ENCODE data around the gene SEMA3E.
"Not testable (repeated sequence)": the region's sequence is repeated elsewhere in the genome, so short reads cannot be mapped to it uniquely, and the experiment has no call there.

Gene SEMA3E

DNA sequence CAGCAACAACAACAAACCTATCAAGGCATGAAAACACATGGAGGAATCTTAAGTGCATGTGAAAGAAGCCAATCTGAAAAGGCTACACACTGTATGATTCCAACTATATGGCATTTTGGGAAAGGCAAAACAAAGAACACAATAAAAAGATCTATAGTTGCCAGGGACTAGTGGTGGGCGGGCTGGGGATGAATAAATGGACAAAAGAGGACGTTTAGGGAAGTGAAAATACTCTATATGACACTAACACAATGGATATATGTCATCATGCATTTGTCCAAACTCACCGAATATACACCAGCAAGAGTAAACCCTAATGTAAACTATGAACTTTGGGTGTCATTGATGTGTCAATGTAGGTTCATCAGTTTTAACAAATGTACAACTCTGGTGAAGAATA lies 89.1 kb downstream of the SEMA3E start:
- DNase-seq (ENCODE audit: low read depth in 2 of 2), result no peak

DNA sequence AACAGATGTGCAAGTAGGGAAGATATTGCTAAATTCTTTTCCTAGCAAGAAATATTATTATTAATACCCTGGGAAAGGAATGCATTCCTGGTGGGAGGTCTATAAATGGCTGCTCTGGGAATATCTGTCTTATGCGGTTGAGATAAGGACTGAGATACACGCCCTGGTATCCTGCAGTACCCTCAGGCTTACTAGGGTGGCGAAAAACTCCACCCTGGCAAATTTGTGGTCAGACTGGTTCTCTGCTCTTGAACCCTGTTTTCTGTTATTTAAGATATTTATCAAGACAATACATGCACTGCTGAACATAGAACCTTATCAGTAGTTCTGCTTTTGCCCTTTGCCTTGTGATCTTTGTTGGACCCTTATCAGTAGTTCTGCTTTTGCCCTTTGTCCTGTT lies 96.4 kb downstream of the SEMA3E start:
- not testable (repeated sequence) for DNase-seq (ENCODE audit: low read depth in 2 of 2)

DNA sequence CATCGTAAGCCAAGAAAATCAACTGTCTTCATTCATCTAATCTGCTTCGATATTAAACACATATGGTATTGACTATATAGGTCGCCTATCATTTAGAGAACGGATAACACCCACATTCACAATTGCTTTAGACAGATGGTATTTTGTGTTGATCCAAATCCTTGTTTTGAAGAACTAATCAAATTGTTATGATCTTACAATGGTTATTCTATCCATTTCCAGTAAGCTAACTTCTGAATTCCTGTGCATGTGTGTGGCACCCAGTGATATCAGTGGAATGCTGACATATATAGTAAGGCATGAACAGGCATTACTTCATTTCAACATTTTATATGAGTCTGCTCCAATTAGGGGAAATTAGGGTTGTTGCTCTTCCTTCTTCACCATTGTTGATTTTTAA lies 98.8 kb downstream of the SEMA3E start:
- DNase-seq (ENCODE audit: low read depth in 2 of 2), result no peak

DNA sequence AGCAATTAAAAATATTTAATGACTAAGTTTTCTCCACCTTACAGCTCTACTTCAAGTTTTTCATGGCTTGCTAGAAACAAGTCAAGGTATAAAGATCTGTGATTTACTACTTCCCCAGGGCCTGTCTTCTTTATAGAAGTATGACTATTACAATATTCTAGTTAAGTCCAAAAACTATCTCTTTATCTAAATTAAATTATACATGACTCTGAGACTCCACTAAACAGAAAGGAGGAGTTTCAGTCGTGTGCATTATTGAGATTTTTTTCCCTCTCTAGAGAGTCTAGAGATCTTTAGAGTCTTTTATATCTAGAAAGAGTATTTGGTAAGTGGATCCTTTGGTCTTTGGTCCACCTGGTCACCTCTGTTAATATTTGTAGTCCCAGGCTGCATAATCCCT lies 100.7 kb downstream of the SEMA3E start:
- DNase-seq (ENCODE audit: low read depth in 2 of 2), result no peak

DNA sequence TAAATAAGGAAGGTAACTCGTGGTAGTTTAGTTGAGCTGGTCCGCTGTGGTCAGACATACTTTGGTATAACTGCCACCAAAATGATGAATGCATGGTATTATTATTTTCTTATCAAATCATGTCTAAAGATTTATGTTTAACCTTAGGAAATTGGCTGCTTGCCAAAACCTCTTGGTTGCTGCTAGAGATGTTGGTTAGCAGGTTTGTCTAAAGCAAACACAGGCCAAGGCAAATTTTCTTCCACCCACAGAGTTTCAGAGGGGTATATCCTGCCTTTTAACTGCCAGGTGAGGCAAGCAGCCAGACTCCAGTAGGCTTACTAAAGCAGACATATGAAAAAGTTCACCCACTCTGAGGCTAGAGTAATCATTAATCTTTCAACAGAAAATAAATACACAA lies 101.4 kb downstream of the SEMA3E start:
- DNase-seq (ENCODE audit: low read depth in 2 of 2), result no peak

DNA sequence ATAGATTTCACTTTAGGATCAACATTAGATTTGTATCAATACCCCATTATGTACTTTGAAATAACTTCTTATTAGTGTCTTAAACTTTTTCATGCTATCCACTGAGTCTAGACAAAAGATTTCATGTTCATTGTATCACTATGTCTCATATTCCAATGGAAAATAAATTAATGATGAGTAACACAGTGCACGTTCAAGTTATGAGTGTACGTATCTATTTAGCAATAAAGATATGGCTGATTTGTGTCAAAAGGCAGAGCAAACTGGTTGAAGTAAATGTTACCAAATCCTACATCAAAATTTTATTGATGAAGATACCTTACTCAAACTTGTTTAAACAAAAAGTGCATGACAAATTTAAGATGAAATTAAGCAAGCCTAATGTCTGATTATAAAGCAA lies 102.4 kb downstream of the SEMA3E start:
- no peak for DNase-seq (ENCODE audit: low read depth in 2 of 2)

DNA sequence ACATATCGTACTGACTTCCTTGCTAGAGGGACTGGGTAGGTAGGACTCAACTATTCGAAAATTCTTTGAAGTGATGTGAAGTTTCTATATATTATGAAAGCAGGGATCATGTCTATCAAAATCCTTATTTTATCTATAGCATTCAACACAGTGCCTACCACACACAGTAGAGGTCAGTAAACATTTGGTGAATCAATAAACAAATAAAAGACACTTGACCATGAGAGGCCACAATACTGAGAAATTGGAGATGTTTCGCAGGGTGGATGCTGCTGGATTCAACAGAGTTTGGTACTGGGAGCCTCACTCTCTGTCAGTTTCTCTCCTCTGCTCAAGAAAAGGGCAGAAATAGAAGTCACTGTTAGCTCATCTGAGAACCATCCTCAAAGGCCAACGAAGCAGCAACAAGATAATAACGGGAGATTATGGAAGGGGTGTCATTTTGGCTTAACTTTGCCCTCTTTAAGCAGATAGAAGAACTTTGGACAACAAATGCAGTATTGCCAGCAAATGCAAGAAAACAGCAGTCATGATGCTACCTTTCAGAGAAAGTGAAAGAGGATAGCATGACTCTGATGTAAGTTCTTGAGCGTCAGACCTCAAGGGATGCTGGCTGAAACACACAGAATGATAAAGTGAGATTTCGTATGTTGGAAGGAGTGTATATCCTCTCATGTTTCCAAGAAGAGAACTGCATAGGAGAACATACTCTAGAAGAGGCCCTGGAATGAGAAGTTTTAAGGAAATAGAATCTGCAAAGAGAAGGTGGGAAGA lies 107.6 kb downstream of the SEMA3E start:
- no peak for DNase-seq (ENCODE audit: low read depth in 2 of 2)

DNA sequence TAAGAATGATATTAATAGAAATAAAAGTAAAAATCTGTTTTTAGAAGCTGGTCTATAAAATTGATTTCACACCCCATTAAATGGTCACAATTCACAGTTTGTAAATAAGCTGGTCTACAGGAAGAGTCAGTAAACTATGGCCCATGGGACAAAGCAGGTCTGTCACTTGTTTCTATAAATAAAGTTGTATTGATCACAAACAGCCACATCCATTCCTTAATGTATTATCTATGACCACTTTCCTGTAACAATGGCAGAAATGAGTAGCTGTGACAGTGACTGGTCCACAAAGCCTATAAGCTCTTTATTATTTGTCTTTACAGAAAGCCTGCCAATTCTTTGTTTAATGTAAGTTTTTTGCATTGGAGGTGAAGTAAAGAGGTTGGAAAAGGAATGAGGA lies 114.5 kb downstream of the SEMA3E start:
- no peak for DNase-seq (ENCODE audit: low read depth in 2 of 2)

DNA sequence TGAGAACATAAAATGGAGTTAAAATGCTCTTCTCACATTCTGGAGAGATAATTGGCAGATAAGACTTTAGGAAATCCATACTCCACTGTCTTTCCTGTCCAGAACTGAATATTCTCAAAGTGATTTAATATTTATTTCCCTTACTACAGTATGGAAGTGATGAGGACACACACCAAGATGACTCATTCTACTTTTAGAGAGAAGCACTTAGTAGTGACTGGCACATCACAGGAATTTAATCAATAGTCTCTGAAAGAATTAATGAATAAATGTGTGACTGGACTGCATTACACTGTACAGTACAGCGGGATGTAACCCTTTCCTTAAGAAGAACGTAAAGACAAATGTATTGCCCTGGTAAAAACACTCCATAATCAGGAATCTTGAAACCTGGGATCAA lies 116.7 kb downstream of the SEMA3E start:
- no peak for DNase-seq (ENCODE audit: low read depth in 2 of 2)

DNA sequence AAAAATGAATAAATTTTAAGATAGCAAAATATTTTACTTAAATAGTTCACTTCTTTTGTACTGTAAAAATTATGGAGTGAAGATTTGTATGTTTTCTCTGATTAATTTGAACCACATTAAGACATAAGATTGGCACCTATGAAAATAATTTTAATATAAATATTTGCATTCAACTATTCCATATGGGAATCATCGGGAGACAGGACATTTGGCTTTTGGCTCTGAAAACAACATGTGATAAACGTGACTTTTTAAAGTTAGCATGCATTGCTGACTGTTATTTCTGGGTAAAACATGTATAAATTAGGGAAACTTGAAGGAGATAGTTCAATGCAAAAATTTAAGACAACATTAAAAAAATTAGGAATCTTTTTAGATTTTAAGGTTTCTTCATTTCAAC lies 117.2 kb downstream of the SEMA3E start:
- no peak for DNase-seq (ENCODE audit: low read depth in 2 of 2)

DNA sequence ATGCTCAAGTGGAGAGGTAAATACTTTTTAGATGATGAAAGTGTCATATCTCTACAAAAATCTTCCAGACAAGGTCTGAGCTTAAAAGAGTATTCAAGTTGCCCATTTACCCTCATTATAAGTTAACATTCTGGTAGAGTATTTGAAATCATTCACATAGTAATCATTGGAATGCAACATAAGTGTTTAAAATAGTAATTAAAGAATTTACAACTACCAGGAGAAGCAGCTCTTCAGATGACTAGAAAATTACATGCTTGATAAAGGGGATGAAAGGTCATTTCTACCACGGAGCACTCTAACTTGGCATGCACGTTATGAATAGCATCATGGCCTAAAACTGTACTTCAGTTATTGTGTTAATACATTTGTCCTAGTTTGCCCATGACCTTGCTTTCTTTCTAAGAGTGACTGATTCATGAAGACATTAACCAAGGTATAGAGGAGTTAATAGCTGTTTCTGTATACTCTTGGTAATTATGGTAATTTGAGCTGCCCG lies 120.0 kb downstream of the SEMA3E start:
- no peak for DNase-seq (ENCODE audit: low read depth in 2 of 2)

DNA sequence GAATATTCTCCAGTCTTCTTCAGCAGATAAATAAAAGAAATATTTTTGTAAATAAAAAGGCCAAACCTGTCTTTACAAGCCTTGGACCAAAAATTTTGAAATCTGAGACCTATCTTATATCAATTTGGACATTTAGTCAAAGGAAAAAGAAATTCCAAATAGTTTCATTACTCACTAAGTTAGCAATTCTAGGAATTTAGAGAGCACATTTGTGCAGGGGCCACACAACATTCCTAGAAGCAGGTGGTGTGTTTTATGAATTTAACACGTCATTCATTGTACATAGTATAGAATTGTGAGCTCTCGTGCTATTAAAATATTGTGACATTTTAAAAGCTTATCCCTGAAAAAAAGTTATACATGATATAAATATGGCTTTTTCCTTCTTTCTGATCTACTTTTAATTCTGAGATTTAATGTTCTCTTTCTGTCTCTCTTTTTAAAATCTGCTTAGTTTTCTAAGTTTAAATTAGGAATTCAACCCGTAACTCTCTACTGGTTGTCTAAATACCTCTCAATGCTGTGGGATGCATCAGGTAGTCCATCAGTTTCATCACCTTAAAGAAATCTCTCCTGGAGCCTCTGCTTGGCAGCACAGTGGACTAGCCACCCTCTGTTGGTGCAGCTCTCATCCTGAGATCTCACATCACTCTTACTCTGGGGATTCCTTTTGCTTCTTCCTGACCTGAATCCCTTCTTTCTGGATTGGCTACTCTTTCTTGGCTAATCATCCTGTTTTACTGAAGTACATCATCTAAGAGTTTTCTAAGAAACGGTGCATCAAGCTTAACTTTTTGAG lies 124.5 kb downstream of the SEMA3E start:
- DNase-seq (ENCODE audit: low read depth in 2 of 2), result no peak

DNA sequence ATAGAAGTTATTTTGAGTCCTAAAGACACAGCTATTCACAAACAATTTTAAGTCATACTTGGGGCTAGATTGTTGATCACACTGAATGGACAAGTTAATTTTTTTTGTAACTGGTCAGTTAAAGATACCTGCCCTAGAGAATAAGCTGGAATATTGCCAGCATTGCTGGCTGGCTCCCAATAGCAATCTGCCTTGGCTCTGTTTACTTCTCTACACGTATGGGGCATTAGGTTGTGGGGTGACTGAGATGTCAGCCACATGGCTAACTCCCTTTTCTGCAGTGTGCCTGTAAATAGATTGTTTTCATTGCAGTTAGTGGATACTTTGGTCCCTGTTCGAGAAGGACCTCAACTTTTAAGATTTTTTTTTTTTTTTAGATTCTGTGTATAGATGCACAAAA lies 128.2 kb downstream of the SEMA3E start:
- DNase-seq (ENCODE audit: low read depth in 2 of 2), result no peak

DNA sequence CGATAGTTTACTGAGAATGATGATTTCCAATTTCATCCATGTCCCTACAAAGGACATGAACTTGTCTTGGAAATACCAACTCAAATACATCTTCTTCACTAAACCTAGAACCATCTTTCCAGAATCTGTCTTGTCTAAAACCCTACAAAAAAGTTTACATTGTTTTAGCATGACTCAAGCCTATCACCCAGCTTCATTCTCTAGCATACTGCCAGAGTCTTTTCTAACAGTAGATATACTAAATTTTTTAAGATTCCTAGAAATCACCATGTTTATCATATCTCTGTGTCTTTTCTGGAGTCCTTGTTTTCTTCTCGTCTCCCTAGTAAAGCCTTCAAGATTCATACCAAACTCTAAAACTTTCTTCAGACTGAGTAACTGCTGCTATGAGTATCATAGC lies 129.7 kb downstream of the SEMA3E start:
- DNase-seq (ENCODE audit: low read depth in 2 of 2), result no peak

DNA sequence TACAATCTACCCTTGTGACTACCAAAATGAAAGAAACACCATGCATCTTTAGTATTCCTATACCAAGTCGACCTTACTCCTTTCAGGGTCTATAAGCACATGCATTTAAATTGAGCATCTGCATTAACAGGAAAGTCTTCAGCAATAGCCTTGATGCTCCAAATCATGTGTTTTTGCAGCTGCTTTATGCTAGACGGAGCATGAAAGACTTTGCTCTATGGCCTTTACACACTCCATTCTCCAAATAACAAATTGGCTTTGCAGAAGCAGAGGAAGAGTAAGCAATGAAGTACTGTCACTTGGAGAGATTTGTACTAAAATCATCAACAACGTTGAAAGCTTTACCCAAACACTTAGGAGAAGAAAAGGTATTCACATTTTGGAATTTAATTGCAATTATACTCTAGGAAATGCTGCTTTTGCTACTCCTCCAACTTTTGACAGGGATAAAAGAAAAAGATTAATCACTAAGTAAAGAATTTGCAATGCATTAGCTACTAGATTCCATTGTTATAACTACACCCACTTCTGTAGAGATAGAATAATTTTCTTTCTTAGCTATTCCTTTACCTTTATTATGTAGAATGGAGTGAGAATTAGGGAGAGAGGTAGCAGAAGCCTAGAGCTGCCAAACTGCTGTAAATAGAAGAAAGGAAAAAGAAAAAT lies 131.8 kb downstream of the SEMA3E start:
- no peak for DNase-seq (ENCODE audit: low read depth in 2 of 2)

DNA sequence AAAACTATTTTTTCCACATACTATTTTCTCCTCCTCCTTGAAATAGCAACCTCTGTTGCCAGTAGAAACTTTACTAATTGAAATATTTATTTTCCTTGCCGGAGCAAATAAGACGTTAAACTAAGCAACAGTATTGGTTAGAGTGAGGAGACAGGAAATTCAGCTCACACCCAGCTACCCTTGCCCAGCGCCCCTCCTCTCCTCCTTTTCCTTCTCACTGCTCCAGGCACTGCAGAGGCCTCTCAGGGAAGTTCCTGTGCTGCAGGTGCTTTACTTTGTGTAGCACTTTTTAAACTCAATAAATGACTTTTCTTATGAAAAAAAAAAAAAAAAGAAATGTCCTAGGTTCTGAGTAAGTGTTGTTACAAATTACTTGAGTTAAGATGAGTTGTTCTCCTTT lies 134.0 kb downstream of the SEMA3E start:
- DNase-seq (ENCODE audit: low read depth in 2 of 2), result no peak

DNA sequence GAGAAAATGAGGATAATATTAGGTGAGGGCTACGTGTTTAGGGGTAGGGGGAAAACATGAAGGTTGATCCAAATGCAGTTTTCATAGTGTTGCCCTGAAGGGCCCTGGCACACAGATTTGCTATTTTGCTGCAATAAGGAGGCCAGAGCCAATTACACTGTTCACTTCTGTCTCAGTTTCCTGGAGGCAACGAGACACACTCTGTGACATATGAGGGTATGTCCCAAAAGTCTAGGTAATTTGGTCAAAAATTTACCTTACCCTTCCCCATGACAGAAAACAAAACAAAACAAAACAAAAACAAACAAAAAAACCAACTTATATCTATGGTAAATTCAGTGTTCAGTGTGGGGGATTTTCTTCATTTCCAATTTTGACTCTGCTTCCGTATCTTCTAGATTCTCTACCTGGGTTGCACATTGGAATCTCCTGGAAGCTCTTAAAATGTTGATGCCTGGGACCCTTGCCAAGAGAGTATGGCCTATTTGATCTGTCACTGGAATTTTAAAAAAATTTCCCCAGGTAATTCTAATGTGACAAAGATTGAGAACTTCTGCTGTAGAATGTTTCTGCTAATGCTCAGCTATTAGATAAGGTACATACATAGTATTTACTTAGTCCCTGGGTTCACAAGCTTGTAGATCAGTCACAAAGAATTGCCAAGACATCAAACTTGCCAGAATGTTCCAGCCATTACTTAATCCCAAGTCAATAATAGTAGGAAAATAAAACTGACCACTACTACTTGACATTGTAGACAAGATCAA lies 139.5 kb downstream of the SEMA3E start:
- DNase-seq (ENCODE audit: low read depth in 2 of 2), result no peak

DNA sequence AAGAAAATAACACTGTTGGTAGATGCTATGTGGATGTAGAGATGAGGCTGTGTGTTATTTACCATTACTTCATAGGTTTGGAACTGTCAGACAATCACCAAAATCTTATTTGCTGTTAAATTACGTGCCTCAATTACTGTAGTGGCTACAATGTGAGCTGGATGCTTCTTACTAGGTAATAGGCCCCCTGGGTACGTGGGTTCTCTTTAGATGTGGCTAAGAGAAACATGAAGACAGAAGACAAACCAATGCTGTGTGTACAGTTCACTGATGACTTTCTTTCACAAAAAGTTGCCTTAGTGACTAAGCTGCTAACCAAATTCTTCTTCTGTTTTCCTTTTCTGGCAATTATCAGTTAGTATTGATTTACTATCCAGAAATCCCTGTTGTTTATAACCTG lies 144.6 kb downstream of the SEMA3E start:
- DNase-seq (ENCODE audit: low read depth in 2 of 2), result no peak

DNA sequence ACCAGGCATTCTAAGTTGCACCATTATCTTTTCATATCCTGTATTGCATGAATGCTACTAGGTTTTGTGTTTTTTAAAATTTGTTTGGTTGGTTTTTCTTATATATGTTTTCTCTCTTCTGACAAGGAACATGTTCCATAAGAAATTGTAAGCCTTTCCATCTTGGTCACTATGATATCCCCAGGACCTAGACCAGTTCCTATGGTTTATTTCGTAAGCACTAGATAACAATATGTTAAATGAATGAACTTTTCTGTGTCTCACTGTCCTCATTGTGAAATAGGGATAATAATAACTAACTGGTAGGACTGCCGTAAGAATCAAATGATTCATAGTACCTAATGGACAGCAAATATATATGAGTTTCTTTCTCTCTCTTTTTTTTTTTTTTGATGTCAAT lies 146.3 kb downstream of the SEMA3E start:
- DNase-seq (ENCODE audit: low read depth in 2 of 2), result no peak

DNA sequence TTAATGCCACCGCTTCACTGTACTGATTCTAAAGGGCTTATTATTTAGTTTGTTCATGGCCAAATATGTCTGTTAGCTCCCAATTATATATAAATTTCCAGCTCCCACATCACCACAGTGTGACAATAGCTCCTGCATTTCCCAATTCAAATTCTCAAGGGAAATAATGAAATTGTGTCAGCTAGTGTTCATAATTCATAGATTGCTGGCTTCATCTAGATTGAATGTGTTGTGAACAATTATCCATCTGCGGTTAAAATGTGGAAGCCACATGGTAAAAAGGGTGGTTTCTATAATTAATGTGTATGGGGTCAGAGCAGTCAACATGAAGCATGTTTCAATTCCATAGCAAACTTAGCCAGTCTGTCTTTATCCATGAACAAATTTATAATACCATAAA lies 154.3 kb downstream of the SEMA3E start:
- DNase-seq (ENCODE audit: low read depth in 2 of 2), result no peak

DNA sequence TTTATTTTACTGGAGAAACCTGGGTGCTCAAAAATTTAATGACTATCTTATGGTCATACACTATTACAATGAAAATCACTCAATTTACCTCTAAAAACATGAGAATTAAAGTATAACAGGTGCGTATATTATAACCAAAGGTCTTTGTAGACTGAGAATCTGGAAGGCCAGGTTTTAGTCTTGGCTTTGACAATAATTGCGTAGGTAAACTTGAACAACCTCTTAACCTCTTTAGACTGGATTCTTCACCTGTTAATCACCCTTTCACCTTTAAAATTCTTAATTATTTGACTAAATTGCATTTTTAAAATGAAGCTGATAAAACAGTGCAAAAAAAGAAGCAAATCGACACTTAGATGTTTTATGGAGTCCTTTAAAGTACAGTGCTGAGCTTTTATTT lies 156.1 kb downstream of the SEMA3E start:
- DNase-seq (ENCODE audit: low read depth in 2 of 2), result no peak

DNA sequence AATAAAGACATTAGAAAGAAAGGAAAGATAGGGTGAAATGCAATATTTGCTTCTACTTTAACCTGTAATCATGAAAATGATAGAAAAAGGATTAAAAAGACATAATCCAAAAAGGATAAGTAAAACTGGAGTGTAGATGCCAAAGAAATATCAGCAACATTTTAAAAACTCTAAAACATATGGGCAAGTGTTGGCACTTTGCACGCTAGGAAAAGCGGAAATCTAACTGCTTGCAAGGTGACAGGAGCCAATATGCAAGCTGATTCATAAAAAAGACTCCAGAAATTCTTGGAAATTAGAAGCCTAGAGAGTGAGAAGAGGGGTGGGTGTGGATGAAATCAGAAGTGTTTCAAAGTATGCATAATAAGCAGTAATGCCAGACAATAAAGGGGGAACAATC lies 161.1 kb downstream of the SEMA3E start:
- DNase-seq (ENCODE audit: low read depth in 2 of 2), result no peak

Measured in stimulated activated CD8-positive, alpha-beta memory T cell treated with anti-CD3 and anti-CD28 coated beads, Interleukin-15, amount 100 ng/mL, for 48 hours (primary cell).